Posterior vena cava (tissue), 2 donors: Measurements from ENCODE around the gene SDHB. TPM values are rescaled to one million over a fixed set of nuclear protein-coding genes. Genes with fewer than 3 reads are reported as not detected.

Experiments used
- DNase-seq: peaks from one replicate; pipeline ENCODE4 v3.0.0-alpha.2; 2020; ENCODE audit warnings: low spot score
- intact Hi-C, 2 donors: fragments of 100-400 bp; cut with DNase I; formaldehyde crosslinking; loops; one replicate each; pipeline versions ENCODE4 v1.14.1 to v1.14.2; 2022 to 2023
- total RNA-seq, 2 donors: library from RNA; stranded (reverse); fragmentation: NEBNext Ultra II Directional; extraction: Animal tissue kit (Norgen Biotek cat#: 25700); gene quantifications; one replicate each; pipeline ENCODE4 v1.2.1, GENCODE V29; 2021
- donor health status: DM: yes; HTN: yes; CAD: no.
- donor health status: DM: yes; HTN: yes; CAD: no.

Gene SDHB
- total RNA-seq, 2 donors from 2014 or later = 77.7 to 80.5 TPM

- intact Hi-C loops = loop anchor here (5.0 kb wide), 1 partner anchor 181 kb away; no protein-coding TSS in a partner anchor
- DNase-seq = no peak
Measured at GRCh38 chr1:17056551-17056950, 2.7 kb upstream of the SDHB start.

GRCh38 chr1:17055801-17056200 is 2.0 kb upstream of the SDHB start:
- intact Hi-C loops = loop anchor here (5.0 kb wide), 1 partner anchor 182 kb away; no protein-coding TSS in a partner anchor
- DNase-seq = no peak

- intact Hi-C loops = no loop called here
- DNase-seq = no peak
Measured at GRCh38 chr1:17053086-17053684, 647 bp downstream of the SDHB start.

DNA sequence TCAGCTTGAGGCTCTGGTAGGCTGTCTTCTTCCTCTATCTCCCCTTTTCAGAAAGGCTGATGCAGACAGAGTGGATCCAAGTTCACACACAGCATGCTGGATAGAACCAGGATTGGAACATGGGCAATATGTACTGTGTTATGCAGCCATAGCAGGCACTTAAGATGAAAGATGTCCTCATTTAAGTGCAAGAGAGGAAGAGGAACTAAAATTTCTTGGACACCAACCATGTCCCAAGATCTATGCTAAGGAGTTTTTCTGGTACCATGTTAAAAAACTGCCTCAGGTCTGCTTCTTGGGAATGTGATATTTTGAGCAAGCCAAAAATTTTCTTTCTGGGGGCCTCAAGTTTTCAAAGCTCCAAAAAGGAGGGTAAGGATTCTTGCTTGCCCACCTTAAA is 1.2 kb downstream of the SDHB start:
- no peak for DNase-seq
- intact Hi-C loops = no loop called here

DNA sequence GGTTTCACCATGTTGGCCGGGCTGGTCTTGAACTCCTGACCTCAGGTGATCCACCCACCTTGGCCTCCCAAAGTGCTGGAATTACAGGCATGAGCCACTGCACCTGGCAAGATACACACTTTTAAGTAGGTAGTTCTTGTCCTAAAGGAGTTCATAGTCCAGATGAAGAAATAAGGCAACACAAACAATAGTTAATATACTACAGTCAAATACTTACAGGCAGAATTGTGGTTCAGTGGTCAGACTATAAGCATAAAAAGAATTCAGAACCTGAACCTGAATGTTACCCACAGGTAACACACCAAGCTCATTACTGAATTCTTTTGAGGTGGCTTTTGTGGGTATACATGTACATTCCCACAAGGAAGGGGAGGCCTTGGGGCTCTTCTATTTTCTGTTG is 1.8 kb downstream of the SDHB start:
- intact Hi-C loops = no loop called here
- DNase-seq = no peak

DNA sequence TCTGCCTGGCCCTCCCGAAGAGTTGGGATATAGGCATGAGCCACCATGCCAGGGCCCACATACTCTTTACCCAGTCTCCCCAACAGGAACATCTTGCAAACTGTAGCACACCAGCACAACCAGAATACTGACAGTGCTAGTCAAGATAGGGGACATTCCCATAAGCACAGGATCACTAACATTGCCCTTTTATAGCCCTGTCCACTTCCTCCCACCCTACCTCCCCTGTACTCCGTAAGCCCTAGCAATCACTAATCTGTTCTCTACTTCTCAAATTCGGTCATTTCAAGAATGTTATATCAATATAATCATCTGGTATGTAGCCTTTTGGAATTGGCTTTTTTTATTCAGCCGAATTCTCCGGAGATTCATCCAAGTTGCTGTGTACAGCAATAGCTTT is 5.9 kb downstream of the SDHB start:
- no peak for DNase-seq
- intact Hi-C loops = loop anchor here (5.0 to 10.0 kb wide), 2 partner anchors 93 to 96 kb away; no protein-coding TSS in a partner anchor

DNA sequence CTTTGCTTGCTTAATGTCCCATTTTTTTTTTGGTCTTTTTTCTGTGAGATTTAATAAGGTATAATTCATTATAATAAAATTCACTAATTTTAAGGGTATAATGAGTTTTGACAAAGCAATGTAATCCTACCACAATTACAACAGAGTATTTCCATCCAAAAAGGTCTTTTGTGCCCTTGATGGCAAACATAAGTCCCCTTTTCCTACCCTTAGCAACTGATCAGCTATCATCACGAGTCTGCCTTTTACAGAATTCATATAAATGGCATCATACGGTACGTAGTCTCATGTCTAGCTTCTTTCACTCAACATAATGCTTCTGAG is 7.5 kb downstream of the SDHB start:
- no peak for DNase-seq
- intact Hi-C loops = loop anchor here (5.0 to 10.0 kb wide), 2 partner anchors 91 to 94 kb away; no protein-coding TSS in a partner anchor

DNA sequence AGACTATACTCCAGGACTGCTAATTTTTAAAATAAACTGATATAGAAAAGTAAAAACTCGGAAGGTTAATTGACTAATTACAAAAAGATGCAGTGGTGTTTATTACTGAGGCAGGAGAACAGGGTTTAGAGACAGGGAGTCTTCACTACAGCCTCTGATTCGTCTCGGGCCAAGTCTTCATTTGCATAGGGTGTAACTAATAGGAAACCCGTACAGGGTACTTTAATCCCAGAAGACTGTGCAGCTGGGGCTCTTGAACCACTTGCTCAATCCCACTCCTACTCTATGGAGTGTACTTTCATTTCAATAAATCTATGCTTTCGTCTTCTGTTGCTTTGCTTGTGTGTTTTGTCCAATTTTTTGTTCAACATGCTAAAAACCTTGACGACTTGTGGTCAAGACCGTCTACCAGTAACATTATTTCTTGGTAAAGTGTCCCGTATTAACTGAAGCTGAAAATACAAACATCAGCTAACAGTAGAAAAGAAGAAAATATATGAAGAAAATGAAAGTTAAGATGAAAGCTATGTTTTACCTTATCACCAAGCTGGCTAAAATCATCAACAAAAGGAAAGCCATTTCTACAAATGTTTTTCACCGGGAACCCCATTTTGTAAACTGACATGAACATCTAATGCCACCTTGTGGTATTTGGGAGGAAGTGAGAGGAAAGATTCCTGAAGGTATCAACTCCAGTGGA is 8.0 kb downstream of the SDHB start:
- no peak for DNase-seq
- intact Hi-C loops = loop anchor here (5.0 to 10.0 kb wide), 2 partner anchors 91 to 93 kb away; no protein-coding TSS in a partner anchor

- DNase-seq = no peak
- intact Hi-C loops = loop anchor here (5.0 to 10.0 kb wide), 2 partner anchors 90 to 93 kb away; no protein-coding TSS in a partner anchor
Measured at GRCh38 chr1:17045150-17045549, 8.7 kb downstream of the SDHB start.

GRCh38 chr1:17043676-17044075 is 10.2 kb downstream of the SDHB start:
- intact Hi-C loops = loop anchor here in 1 of 2 donors (10.0 kb wide), 1 partner anchor 89 kb away; no protein-coding TSS in a partner anchor
- no peak for DNase-seq

- intact Hi-C loops = loop anchor here in 1 of 2 donors (10.0 kb wide), 1 partner anchor 85 kb away; no protein-coding TSS in a partner anchor
- no peak for DNase-seq
Measured at GRCh38 chr1:17040135-17040534, 13.7 kb downstream of the SDHB start.

DNA sequence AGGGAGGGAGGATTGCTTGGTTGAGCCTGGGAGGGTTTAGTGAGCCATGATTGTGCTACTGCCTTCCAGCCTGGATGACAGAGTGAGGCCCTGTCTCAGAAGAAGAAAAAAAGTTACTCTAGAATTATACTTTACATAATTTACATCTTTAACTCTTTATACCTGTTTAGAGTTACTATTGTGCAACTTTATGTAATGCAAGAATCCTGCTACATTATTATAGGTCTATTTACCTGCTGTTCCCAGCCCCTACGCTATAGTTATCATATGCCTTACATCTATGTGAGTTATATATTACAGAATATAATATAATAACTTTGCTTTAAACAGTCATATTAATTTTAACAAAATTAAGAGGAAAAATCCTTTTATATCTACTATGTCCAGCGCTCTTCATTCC is 14.3 kb downstream of the SDHB start:
- intact Hi-C loops = no loop called here
- DNase-seq = no peak

DNA sequence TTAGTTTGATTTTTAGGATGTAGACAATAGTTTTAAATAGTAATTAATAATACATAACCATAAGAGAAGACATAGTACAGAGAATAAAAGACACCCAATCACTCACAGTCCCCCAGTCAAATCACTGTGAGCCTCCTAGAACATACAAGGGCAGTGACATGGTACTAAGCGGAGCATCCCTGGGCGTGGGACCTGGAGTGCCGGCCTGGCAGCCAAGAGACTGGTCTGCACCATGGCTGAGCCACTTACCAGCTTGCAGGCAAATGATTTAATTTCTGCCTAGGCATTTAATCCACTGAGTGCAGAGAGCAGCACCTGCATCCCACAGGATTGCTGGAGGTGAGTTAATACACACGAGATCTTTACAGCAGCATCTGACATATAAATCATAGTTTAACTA is 20.4 kb downstream of the SDHB start:
- intact Hi-C loops = no loop called here
- DNase-seq = peak; percentile 59

GRCh38 chr1:17032741-17033140 is 21.1 kb downstream of the SDHB start:
- intact Hi-C loops = no loop called here
- no peak for DNase-seq

GRCh38 chr1:17031436-17031835 is 22.4 kb downstream of the SDHB start:
- DNase-seq = no peak
- intact Hi-C loops = no loop called here

DNA sequence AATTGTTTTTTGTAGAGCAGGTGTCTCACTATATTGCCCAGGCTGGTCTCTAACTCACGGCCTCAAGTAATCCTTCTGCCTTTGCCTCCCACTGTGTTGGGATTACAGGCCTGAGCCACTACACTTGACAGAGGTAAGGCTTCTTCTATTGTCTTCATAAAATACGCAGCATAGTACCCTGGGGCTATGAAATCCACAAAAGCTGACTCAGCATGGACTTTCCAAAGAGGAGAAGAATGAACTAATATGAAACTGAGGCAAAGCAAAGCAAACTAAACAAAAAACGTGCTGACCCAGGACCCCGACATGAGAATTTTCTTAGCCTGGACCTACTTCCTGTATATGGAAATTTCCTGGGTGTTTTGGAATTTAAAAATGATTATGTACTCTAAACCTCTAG is 23.6 kb downstream of the SDHB start:
- intact Hi-C loops = no loop called here
- DNase-seq = peak; percentile 12

DNA sequence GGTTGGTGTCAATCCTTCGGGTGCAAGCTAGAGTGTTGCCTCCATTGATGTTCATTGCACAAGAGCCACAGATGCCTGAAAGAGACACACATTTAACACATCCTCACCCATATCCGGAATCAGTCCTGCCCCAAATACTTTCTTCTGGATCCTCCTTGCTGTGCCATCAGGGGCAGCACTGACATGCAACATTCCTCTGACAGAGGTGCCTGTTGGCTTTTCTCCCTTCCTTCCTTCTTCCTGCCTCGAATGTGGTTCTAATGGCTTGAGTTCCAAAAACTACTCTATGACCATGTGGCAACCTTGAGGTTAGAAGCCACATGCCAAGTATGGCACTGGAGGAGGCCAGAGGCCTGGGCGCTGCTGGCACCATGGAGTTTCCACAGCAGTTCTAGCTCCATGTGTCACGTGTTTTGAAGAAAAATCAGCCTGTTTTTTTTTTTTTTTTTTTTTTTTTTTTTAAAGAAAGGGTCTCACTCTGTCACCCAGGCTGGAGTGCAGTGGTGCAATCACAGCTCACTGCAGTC is 25.1 kb downstream of the SDHB start:
- intact Hi-C loops = no loop called here
- peak; percentile 55 for DNase-seq

- no peak for DNase-seq
- intact Hi-C loops = no loop called here
Measured at GRCh38 chr1:17027900-17028299, 25.9 kb downstream of the SDHB start.

DNA sequence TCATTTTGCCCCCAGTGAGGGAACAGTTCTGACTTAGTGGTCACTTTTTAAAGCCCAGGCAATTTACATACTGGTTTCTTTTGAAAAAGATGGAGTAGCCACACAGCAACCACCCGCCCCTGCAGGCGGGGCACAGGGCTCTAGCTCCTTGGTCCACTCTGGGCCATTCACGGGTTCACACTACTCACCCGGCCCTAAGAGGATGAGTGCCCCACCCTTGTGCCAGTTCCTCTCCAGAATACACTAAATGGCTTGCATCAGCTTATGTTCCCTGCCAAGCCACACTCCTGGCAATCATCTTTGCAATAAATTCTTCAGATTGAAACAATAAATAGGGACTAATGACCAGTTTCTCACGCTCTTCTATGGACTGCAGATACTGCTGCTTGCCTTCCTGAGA is 26.4 kb downstream of the SDHB start:
- peak; percentile 79 for DNase-seq

GRCh38 chr1:17024721-17025120 is 29.1 kb downstream of the SDHB start:
- intact Hi-C loops = no loop called here

More for the DNA sequence above, 26.4 kb downstream of the SDHB start:
- intact Hi-C loops = no loop called here

GRCh38 chr1:17023573-17023972 is 30.3 kb downstream of the SDHB start:
- DNase-seq = peak; percentile 14
- intact Hi-C loops = no loop called here

More at GRCh38 chr1:17024721-17025120, 29.1 kb downstream of the SDHB start:
- DNase-seq = no peak
